Liver (tissue), 9 donors: ENCODE measurements around the gene NUDCD2. TPM values are rescaled to one million over a fixed set of nuclear protein-coding genes. Genes with fewer than 3 reads are reported as not detected.

Experiments used
- DNase-seq: peaks from one replicate; pipeline ENCODE4 v3.0.0-alpha.2; 2017; ENCODE audit warnings: low spot score
- H3K27ac ChIP-seq, 2 donors: one replicate each; pipeline ENCODE4 v1.7.0; 2013; ENCODE audit warnings: inconsistent platforms in 2 of 2, low read length in 2 of 2, control low read depth in 1 of 2, low read depth in 1 of 2, mild to moderate bottlenecking in 1 of 2
- H3K27me3 ChIP-seq, 4 donors: one replicate each; pipeline versions ENCODE4 v1.6.1 to v1.7.0; 2013; ENCODE audit warnings: low read length in 3 of 4, inconsistent platforms in 1 of 4, mild to moderate bottlenecking in 1 of 4, moderate library complexity in 1 of 4; ENCODE audit not compliant: control insufficient read depth in 4 of 4, insufficient read depth in 4 of 4
- H3K36me3 ChIP-seq, 4 donors: one replicate each; pipeline versions ENCODE4 v1.6.1 to v1.7.0; 2013; ENCODE audit warnings: low read length in 3 of 4, mild to moderate bottlenecking in 3 of 4, low read depth in 1 of 4, moderate library complexity in 1 of 4; ENCODE audit not compliant: control insufficient read depth in 4 of 4, insufficient read depth in 3 of 4
- H3K4me1 ChIP-seq, 4 donors: one replicate each; pipeline versions ENCODE4 v1.6.1 to v1.7.0; 2013; ENCODE audit warnings: low read length in 3 of 4, mild to moderate bottlenecking in 3 of 4, moderate library complexity in 1 of 4; ENCODE audit not compliant: control insufficient read depth in 4 of 4, insufficient read depth in 4 of 4
- H3K4me3 ChIP-seq, 3 donors: one replicate each; pipeline versions ENCODE4 v1.6.1 to v1.7.0; 2013; ENCODE audit warnings: low read length in 3 of 3, control low read depth in 1 of 3, low read depth in 1 of 3, mild to moderate bottlenecking in 1 of 3
- H3K9ac ChIP-seq, 2 donors: one replicate each; pipeline ENCODE4 v1.7.0; 2013; ENCODE audit warnings: low read length in 2 of 2, mild to moderate bottlenecking in 2 of 2, moderate library complexity in 2 of 2, control low read depth in 1 of 2, low read depth in 1 of 2
- H3K9me3 ChIP-seq, 4 donors: one replicate each; pipeline versions ENCODE4 v1.6.1 to v1.7.0; 2013; ENCODE audit warnings: low read length in 3 of 4; ENCODE audit not compliant: control insufficient read depth in 4 of 4
- CTCF ChIP-seq: fragments of 150-350 bp; IDR thresholded peaks from 2 replicates; pipeline ENCODE4 v1.5.1; 2017; ENCODE audit warnings: improper control_type of control experiment, low read depth, low read length; ENCODE audit not compliant: missing input control
- EGR1 ChIP-seq, 2 donors: IDR thresholded peaks; 2 replicates each; pipeline ENCODE4 v1.6.1; 2016 to 2018; ENCODE audit warnings: antibody characterized with exemption in 2 of 2, low read depth in 2 of 2
- FOXA1 ChIP-seq: IDR thresholded peaks from 2 replicates; pipeline ENCODE4 v1.6.1; 2016; ENCODE audit warnings: antibody characterized with exemption
- FOXA2 ChIP-seq: IDR thresholded peaks from 2 replicates; pipeline ENCODE4 v1.6.1; 2016; ENCODE audit warnings: antibody characterized with exemption
- GABPA ChIP-seq, 2 donors: IDR thresholded peaks in 1 of 2; conservative IDR thresholded peaks in 1 of 2; 2 replicates each; pipeline ENCODE4 v1.6.1; 2016; ENCODE audit warnings: antibody characterized with exemption in 2 of 2, mild to moderate bottlenecking in 1 of 2, moderate library complexity in 1 of 2
- HNF4A ChIP-seq, 2 donors: conservative IDR thresholded peaks; 2 replicates each; pipeline ENCODE4 v1.6.1; 2016; ENCODE audit warnings: antibody characterized with exemption in 2 of 2, mild to moderate bottlenecking in 2 of 2
- HNF4G ChIP-seq: IDR thresholded peaks from 2 replicates; pipeline ENCODE4 v1.6.1; 2016; ENCODE audit warnings: antibody characterized with exemption
- JUND ChIP-seq, 2 donors: IDR thresholded peaks; 2 replicates each; pipeline ENCODE4 v1.6.1; 2016; ENCODE audit warnings: antibody characterized with exemption in 2 of 2
- NR2F2 ChIP-seq: IDR thresholded peaks from 2 replicates; pipeline ENCODE4 v1.6.1; 2016; ENCODE audit warnings: antibody characterized with exemption
- RAD21 ChIP-seq, 2 donors: IDR thresholded peaks; 2 replicates each; pipeline ENCODE4 v1.6.1; 2016; ENCODE audit warnings: antibody characterized with exemption in 2 of 2, mild to moderate bottlenecking in 2 of 2
- REST ChIP-seq: IDR thresholded peaks from 2 replicates; pipeline ENCODE4 v1.6.1; 2016; ENCODE audit warnings: antibody characterized with exemption, mild to moderate bottlenecking
- RXRA ChIP-seq, 2 donors: IDR thresholded peaks; 2 replicates each; pipeline ENCODE4 v1.6.1; 2017 to 2018; ENCODE audit warnings: antibody characterized with exemption in 2 of 2, mild to moderate bottlenecking in 1 of 2
- SP1 ChIP-seq: IDR thresholded peaks from 2 replicates; pipeline ENCODE4 v1.6.1; 2018; ENCODE audit warnings: antibody characterized with exemption, mild to moderate bottlenecking
- TAF1 ChIP-seq: conservative IDR thresholded peaks from 2 replicates; pipeline ENCODE4 v1.6.1; 2016; ENCODE audit warnings: antibody characterized with exemption, mild to moderate bottlenecking
- YY1 ChIP-seq: IDR thresholded peaks from 2 replicates; pipeline ENCODE4 v1.6.1; 2016; ENCODE audit warnings: antibody characterized with exemption, mild to moderate bottlenecking
- WGBS: extraction: QIAGEN DNeasy Blood & Tissue Kit; methylation state at CpG from one replicate; pipeline ENCODE4 v1.1.7; 2013; 5-methylcytosine and 5-hydroxymethylcytosine counted together
- polyA plus RNA-seq, 2 donors: library from polyadenylated mRNA; stranded (reverse) in 1 of 2; unstranded in 1 of 2; fragments of 200-250 nt in 1 of 2; fragments of >200 nt in 1 of 2; fragmentation: Nextera tagmentation in 1 of 2; extraction: Ambion mirVana in 1 of 2; gene quantifications; one replicate each; pipeline versions ENCODE4 v1.2.1 to v1.2.3, GENCODE V29; 2013 to 2015
- total RNA-seq, 2 donors: library from RNA; depleted of rRNA; stranded (reverse); fragments of >200 nt; gene quantifications; one replicate each; pipeline ENCODE4 v1.2.3, GENCODE V29; 2014
- TF ChIP-seq, protein P1 (sequence below): IDR thresholded peaks from 2 replicates; pipeline ENCODE4 v1.6.1; 2016; ENCODE audit warnings: antibody characterized with exemption
- donor health status: healthy.
- donor health status: healthy.
- donor health status: healthy.
- donor health status: healthy.
- donor health status: healthy.

Gene NUDCD2
- total and polyA plus RNA-seq, 4 donors = 1.8 to 32.0 (median 4.3) TPM

DNA sequence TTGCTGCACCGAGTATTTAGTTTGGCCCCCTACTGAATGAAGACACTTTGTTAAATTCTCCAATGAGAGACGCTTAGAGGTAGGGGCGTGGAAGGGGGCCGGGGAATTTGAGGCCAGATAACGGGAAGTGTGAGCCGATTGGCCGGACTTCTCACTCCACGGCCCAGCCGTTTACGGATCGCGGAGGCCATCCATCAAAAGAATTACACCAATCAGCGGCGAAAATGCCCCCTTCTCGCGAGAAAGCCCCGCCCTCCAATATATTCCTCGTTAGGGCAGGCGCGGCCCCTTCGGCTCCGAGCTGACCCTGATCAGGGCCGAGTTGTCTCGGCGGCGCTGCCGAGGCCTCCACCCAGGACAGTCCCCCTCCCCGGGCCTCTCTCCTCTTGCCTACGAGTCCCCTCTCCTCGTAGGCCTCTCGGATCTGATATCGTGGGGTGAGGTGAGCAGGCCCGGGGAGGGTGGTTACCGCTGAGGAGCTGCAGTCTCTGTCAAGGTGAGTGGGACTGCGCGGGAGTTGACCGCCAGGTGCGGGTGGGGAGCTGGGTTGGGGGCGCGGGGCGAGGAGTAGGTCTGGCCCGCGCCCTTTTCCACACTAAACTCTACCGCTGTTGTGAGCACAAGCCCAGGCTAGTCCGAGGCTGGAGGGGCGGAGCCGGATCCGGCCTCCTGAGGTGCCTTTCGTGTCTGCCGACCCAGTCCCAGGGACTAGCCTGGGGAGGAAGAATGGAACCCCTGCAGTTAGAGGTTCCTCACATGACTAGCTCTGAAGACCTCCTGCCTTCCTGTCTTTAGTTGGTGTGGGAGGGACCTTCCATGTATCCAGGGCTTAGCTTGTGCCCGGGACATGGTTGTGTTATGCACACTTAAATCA lies 22.4 kb downstream of the NUDCD2 start, which contains the start of gene CCNG1 (continued):
- TF ChIP-seq, protein P1, sequence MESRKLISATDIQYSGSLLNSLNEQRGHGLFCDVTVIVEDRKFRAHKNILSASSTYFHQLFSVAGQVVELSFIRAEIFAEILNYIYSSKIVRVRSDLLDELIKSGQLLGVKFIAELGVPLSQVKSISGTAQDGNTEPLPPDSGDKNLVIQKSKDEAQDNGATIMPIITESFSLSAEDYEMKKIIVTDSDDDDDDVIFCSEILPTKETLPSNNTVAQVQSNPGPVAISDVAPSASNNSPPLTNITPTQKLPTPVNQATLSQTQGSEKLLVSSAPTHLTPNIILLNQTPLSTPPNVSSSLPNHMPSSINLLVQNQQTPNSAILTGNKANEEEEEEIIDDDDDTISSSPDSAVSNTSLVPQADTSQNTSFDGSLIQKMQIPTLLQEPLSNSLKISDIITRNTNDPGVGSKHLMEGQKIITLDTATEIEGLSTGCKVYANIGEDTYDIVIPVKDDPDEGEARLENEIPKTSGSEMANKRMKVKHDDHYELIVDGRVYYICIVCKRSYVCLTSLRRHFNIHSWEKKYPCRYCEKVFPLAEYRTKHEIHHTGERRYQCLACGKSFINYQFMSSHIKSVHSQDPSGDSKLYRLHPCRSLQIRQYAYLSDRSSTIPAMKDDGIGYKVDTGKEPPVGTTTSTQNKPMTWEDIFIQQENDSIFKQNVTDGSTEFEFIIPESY = peak; percentile 99
- peak in 1 of 2 donors; percentile 24 for TF ChIP-seq RAD21 (IDR thresholded peaks at IDR 0.05)
- TF ChIP-seq RXRA (IDR thresholded peaks at IDR 0.05) = peak; percentile 83 to 92
- peak; percentile 15 to 73 for TF ChIP-seq GABPA (IDR thresholded peaks at IDR 0.05 in 1 of 2, conservative IDR thresholded peaks at IDR 0.05 in 1 of 2)
- peak; percentile 56 to 74 for TF ChIP-seq HNF4A (conservative IDR thresholded peaks at IDR 0.05)
- TF ChIP-seq YY1 = peak; percentile 48
- peak; percentile 96 for TF ChIP-seq REST

DNA sequence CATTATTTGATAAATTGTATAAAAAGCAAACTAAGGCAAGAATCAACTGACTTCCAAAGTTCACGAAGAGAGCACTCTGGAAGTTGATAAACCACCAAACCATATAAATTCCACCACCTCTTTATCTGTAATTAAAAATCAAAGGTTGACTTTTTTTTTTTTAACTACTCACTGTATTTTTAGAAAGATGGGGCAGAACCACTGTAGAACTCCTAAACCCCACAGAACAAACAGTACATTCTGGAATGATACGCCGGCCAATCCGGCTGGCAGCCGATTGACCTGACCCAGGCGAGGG lies 22.9 kb downstream of the NUDCD2 start:
- Histone ChIP-seq H3K4me1 (peaks cover 1 to 58% (median 39%) of the 10 kb centered on the region in 4 donors), H3K9ac (peak overlapping the region in 1 of 2 donors; percentile 40)
- under 1% methylated on average over 6 of the region's 6 CpGs for WGBS

GRCh38 chr5:163436515-163436914 lies 23.4 kb downstream of the NUDCD2 start:
- Histone ChIP-seq H3K9me3 (no peaks in the 10 kb centered on the region), H3K36me3 (peaks cover 0 to 10% (median 2%) of the 10 kb centered on the region in 4 donors), H3K4me3 (peak overlapping the region in 1 of 3 donors; percentile 41), H3K27ac (peak overlapping the region; percentile 77 to 85), H3K4me1 (peaks cover 1 to 62% (median 39%) of the 10 kb centered on the region in 4 donors), H3K9ac (peak overlapping the region; percentile 27 to 40), H3K27me3 (no peaks in the 10 kb centered on the region)
- no peak for TF ChIP-seq EGR1 (IDR thresholded peaks at IDR 0.05; ENCODE audit: low read depth in 2 of 2)
- no peak for TF ChIP-seq RXRA (IDR thresholded peaks at IDR 0.05)
- no peak for TF ChIP-seq JUND (IDR thresholded peaks at IDR 0.05)
- no peak for TF ChIP-seq CTCF
- TF ChIP-seq FOXA2 = no peak
- TF ChIP-seq HNF4A (conservative IDR thresholded peaks at IDR 0.05) = no peak
- TF ChIP-seq FOXA1 = no peak
- TF ChIP-seq GABPA (IDR thresholded peaks at IDR 0.05 in 1 of 2, conservative IDR thresholded peaks at IDR 0.05 in 1 of 2) = no peak
- no peak for TF ChIP-seq NR2F2
- TF ChIP-seq, protein P1 = no peak
- no peak for TF ChIP-seq TAF1
- TF ChIP-seq RAD21 (IDR thresholded peaks at IDR 0.05) = no peak
- TF ChIP-seq YY1 = no peak
- no peak for TF ChIP-seq HNF4G
- no peak for TF ChIP-seq SP1
- 31% methylated on average over 4 of the region's 4 CpGs for WGBS
- no peak for DNase-seq

More for the DNA sequence above, 22.9 kb downstream of the NUDCD2 start:
- no peaks in the 10 kb centered on the region for H3K27me3 ChIP-seq
- TF ChIP-seq YY1 (peak; percentile 88), RXRA (IDR thresholded peaks at IDR 0.05) (no peak), JUND (IDR thresholded peaks at IDR 0.05) (peak in 1 of 2 donors; percentile 48), FOXA2 (peak; percentile 63)
- H3K36me3 ChIP-seq = peaks cover 2 to 15% (median 6%) of the 10 kb centered on the region in 4 donors
- DNase-seq = no peak
- peak overlapping the region; percentile 77 to 85 for H3K27ac ChIP-seq
- H3K9me3 ChIP-seq = no peaks in the 10 kb centered on the region
- peak overlapping the region in 1 of 3 donors; percentile 41 for H3K4me3 ChIP-seq
